NOMO-1 treated with DMSO at 0.1 percent for 48 hours (cell line): Measurements from ENCODE around the gene TFPT.
"Not testable (repeated sequence)": the region's sequence is repeated elsewhere in the genome, so short reads cannot be mapped to it uniquely, and the experiment has no call there.

Source experiments
- DNase-seq: peaks from one replicate; lab custom pipeline; 2025; ENCODE audit not compliant: unreplicated experiment; lab: John Stamatoyannopoulos, UW

The TFPT gene

GRCh38 chr19:54124393-54124792 lies 8.9 kb upstream of the TFPT start:
- DNase-seq = no peak

- DNase-seq = no peak
These were observed 8.2 kb upstream of the TFPT start for GRCh38 chr19:54123682-54124081.

- DNase-seq = no peak
These were observed 5.8 kb upstream of the TFPT start for GRCh38 chr19:54121259-54121658.

GRCh38 chr19:54114340-54115108 lies 933 bp downstream of the TFPT start:
- DNase-seq = peak; percentile 66

GRCh38 chr19:54109651-54110050 lies 5.8 kb downstream of the TFPT start:
- no peak for DNase-seq

- DNase-seq = no peak
These were observed 7.0 kb downstream of the TFPT start for GRCh38 chr19:54108496-54108895.

GRCh38 chr19:54107876-54108490 lies 7.5 kb downstream of the TFPT start:
- no peak for DNase-seq

GRCh38 chr19:54106716-54107115 lies 8.7 kb downstream of the TFPT start:
- no peak for DNase-seq

- DNase-seq = no peak
These were observed 9.7 kb downstream of the TFPT start for GRCh38 chr19:54105796-54106195.

GRCh38 chr19:54104998-54105715 lies 10.3 kb downstream of the TFPT start:
- no peak for DNase-seq

GRCh38 chr19:54102421-54103169 lies 12.9 kb downstream of the TFPT start, which contains the start of gene NDUFA3:
TSS of gene NDUFA3 (plus strand) at chr19:54102855. CDS start at chr19:54102879, 24 bp downstream.
- peak; percentile 97 for DNase-seq

- DNase-seq = peak; percentile 14
These were observed 14.9 kb downstream of the TFPT start, which contains the start of gene OSCAR for GRCh38 chr19:54100561-54100960. TSS of gene OSCAR (minus strand) at chr19:54100803. CDS start at chr19:54100792, 11 bp downstream.

- DNase-seq = not testable (repeated sequence)
These were observed 15.6 kb downstream of the TFPT start for GRCh38 chr19:54099903-54100255.

- no peak for DNase-seq
These were observed 16.1 kb downstream of the TFPT start for GRCh38 chr19:54099190-54099902.

- peak; percentile 59 for DNase-seq
These were observed 18.8 kb downstream of the TFPT start for GRCh38 chr19:54096617-54097106.

- DNase-seq = peak; percentile 63
These were observed 19.4 kb downstream of the TFPT start for GRCh38 chr19:54095859-54096616.

GRCh38 chr19:54095136-54095858 lies 20.2 kb downstream of the TFPT start:
- no peak for DNase-seq

GRCh38 chr19:54094426-54095000 lies 20.9 kb downstream of the TFPT start:
- DNase-seq = no peak

GRCh38 chr19:54084410-54084809 lies 31.0 kb downstream of the TFPT start:
- no peak for DNase-seq
